A673 (cell line): Measurements from ENCODE around the gene APOL5. TPM values are rescaled to one million over a fixed set of nuclear protein-coding genes. Genes with fewer than 3 reads are reported as not detected.

Experiments
- BruUV-seq: library from RNA; stranded (reverse); fragments of 400-500 nt; replicated peaks from 2 replicates; lab custom pipeline; 2021; lab: Mats Ljungman, UMichigan
- CTCF ChIA-PET: fragments of 300-600 bp; sonication (Branson Sonifier 250); formaldehyde crosslinking; loops from one replicate; lab custom pipeline; 2022; ENCODE audit warnings: antibody characterized with exemption; lab: Charles Lee
- POLR2A ChIA-PET: fragments of 300-600 bp; sonication (Branson Sonifier 250); formaldehyde crosslinking; loops from one replicate; lab custom pipeline; 2022; ENCODE audit warnings: antibody characterized with exemption; ENCODE audit not compliant: low non-redundant PET; lab: Charles Lee
- DNase-seq: peaks from one replicate; pipeline ENCODE4 v3.0.0-alpha.2; 2015; ENCODE audit warnings: low spot score
- H3K27ac ChIP-seq: fragments of 200-600 bp; sonication (generic); 2 replicates; pipeline ENCODE4 v1.5.1; 2016; ENCODE audit warnings: mixed run types, low read depth, mild to moderate bottlenecking, mixed read lengths, antibody characterized with exemption, low read length; ENCODE audit not compliant: poor library complexity, severe bottlenecking
- H3K27me3 ChIP-seq: fragments of 200-600 bp; sonication (generic); replicated peaks from 2 replicates; pipeline ENCODE4 v1.6.1; 2017; ENCODE audit warnings: mixed run types, low read depth, mild to moderate bottlenecking, mixed read lengths, antibody characterized with exemption, low read length; ENCODE audit not compliant: insufficient read depth, poor library complexity
- H3K36me3 ChIP-seq: fragments of 200-600 bp; sonication (generic); 2 replicates; pipeline ENCODE4 v1.6.1; 2016; ENCODE audit warnings: mixed run types, mild to moderate bottlenecking, mixed read lengths, antibody characterized with exemption, low read length; ENCODE audit not compliant: insufficient read depth, poor library complexity, severe bottlenecking
- H3K4me1 ChIP-seq: fragments of 200-600 bp; sonication (generic); 2 replicates; pipeline ENCODE4 v1.6.1; 2017; ENCODE audit warnings: mixed run types, mild to moderate bottlenecking, mixed read lengths, antibody characterized with exemption, low read length; ENCODE audit not compliant: insufficient read depth, poor library complexity, severe bottlenecking
- H3K4me3 ChIP-seq: fragments of 200-600 bp; sonication (generic); 2 replicates; pipeline ENCODE4 v1.5.1; 2016; ENCODE audit warnings: low read depth, mixed run types, mild to moderate bottlenecking, mixed read lengths, low read length; ENCODE audit not compliant: poor library complexity, severe bottlenecking
- H3K9me3 ChIP-seq: fragments of 200-600 bp; sonication (generic); 2 replicates; pipeline ENCODE4 v1.6.1; 2016; ENCODE audit warnings: mixed run types, low read depth, mild to moderate bottlenecking, mixed read lengths, antibody characterized with exemption, low read length; ENCODE audit not compliant: poor library complexity, severe bottlenecking
- CTCF ChIP-seq: fragments of 300-800, 200-600 bp; sonication (generic); conservative IDR thresholded peaks from 2 replicates; pipeline ENCODE4 v1.5.1; 2017; ENCODE audit warnings: low read depth, mild to moderate bottlenecking, antibody characterized with exemption, low read length, moderate library complexity, mixed read lengths
- EZH2 ChIP-seq: fragments of 200-600 bp; sonication (generic); IDR thresholded peaks from 2 replicates; pipeline ENCODE4 v1.6.1; 2017; ENCODE audit warnings: borderline replicate concordance, low read depth, mild to moderate bottlenecking, mixed read lengths, antibody characterized with exemption, low read length; ENCODE audit not compliant: poor library complexity, severe bottlenecking
- intact Hi-C: fragments of 100-400 bp; cut with micrococcal nuclease; formaldehyde crosslinking; loops from one replicate; pipeline ENCODE4 v1.10.0; 2022; ENCODE audit not compliant: unreplicated experiment
- total RNA-seq: library from RNA; stranded (reverse); gene quantifications from 2 replicates; pipeline ENCODE4 v1.2.3, GENCODE V29; 2021

APOL5 gene
- total RNA-seq, 1 experiment from 2014 or later: not detected

GRCh38 chr22:35733791-35734516 is 16.3 kb downstream of the APOL5 start:
- CTCF ChIA-PET: no interaction called here
- Histone ChIP-seq H3K36me3 (no peaks in the 10 kb centered on the region), H3K4me3 (no peak overlapping the region), H3K4me1 (no peaks in the 10 kb centered on the region), H3K27me3 (no peaks in the 10 kb centered on the region), H3K9me3 (no peaks in the 10 kb centered on the region), H3K27ac (no peak overlapping the region)
- intact Hi-C loops: no loop called here
- POLR2A ChIA-PET: no interaction called here
- TF ChIP-seq CTCF (no peak), EZH2 (no peak)
- BruUV-seq: no TSS peak
- DNase-seq: no peak

GRCh38 chr22:35734517-35734827 is 16.8 kb downstream of the APOL5 start:
- no peak for DNase-seq
- ChIA-PET POLR2A (no interaction called here), CTCF (no interaction called here)
- H3K27me3 ChIP-seq: no peaks in the 10 kb centered on the region
- no peaks in the 10 kb centered on the region for H3K4me1 ChIP-seq
- intact Hi-C loops: no loop called here
- H3K36me3 ChIP-seq: no peaks in the 10 kb centered on the region
- BruUV-seq: no TSS peak
- H3K27ac ChIP-seq: no peak overlapping the region
- no peak for TF ChIP-seq CTCF
- no peak for TF ChIP-seq EZH2
- no peaks in the 10 kb centered on the region for H3K9me3 ChIP-seq
- no peak overlapping the region for H3K4me3 ChIP-seq

- no peak for DNase-seq
- H3K4me3 ChIP-seq: no peak overlapping the region
- intact Hi-C loops: no loop called here
- H3K27ac ChIP-seq: peak overlapping the region; percentile 12
- CTCF ChIA-PET: no interaction called here
- POLR2A ChIA-PET: no interaction called here
- BruUV-seq: no TSS peak
- no peaks in the 10 kb centered on the region for H3K27me3 ChIP-seq
- no peak for TF ChIP-seq EZH2
- no peak for TF ChIP-seq CTCF
- no peaks in the 10 kb centered on the region for H3K4me1 ChIP-seq
- no peaks in the 10 kb centered on the region for H3K36me3 ChIP-seq
- no peaks in the 10 kb centered on the region for H3K9me3 ChIP-seq
Observed at GRCh38 chr22:35735542-35735941, 17.9 kb downstream of the APOL5 start.
